ENCODE measurements around the gene TOMM40L. TPM values are rescaled to one million over a fixed set of nuclear protein-coding genes. Genes with fewer than 3 reads are reported as not detected.

TOMM40L gene
- 10 to 100 TPM; 17.9 to 20.0 TPM for total RNA-seq

DNA sequence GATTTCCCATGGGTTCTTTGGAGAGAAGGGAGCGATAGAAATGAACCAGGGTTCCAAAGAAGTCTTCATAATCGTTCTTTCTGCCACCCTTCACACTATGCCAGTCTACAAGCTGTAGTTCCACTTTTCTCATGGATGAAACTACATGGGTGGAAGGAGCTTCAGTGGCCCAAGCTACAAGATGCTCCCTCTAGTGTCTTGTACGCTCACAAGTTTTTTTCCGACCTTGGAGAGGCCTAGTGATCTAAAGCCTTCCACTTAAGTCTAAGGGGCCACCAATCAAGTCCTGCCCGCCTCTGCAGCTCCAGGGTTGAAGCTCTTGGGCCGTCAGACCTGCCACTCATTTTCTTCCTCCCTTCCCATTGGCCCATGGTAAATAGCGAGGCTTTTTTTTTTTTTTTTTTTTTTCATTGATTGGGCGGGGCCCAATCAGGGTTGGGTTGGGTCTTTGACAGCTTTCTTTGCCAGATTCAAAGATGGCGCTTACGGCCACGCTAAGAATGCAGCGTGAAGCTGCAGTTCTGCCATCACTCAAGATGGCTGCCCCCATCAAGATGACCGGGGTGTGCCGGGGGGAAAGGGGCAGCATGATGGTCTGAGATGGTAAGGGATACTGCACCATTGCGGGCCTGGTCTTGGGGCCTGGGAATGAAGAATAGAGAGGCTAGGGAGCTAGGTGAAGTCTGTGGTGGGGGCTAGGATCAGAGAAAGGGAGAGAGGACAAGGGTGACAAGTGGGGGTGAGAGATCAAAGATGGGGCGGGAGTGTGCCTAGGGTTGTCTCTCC lies at the start of gene TOMM40L:
Gene TOMM40L (plus strand): TSS at position 527 of the 786 bp plus-strand sequence. CDS start 430 bp downstream, outside the sequence.

DNA sequence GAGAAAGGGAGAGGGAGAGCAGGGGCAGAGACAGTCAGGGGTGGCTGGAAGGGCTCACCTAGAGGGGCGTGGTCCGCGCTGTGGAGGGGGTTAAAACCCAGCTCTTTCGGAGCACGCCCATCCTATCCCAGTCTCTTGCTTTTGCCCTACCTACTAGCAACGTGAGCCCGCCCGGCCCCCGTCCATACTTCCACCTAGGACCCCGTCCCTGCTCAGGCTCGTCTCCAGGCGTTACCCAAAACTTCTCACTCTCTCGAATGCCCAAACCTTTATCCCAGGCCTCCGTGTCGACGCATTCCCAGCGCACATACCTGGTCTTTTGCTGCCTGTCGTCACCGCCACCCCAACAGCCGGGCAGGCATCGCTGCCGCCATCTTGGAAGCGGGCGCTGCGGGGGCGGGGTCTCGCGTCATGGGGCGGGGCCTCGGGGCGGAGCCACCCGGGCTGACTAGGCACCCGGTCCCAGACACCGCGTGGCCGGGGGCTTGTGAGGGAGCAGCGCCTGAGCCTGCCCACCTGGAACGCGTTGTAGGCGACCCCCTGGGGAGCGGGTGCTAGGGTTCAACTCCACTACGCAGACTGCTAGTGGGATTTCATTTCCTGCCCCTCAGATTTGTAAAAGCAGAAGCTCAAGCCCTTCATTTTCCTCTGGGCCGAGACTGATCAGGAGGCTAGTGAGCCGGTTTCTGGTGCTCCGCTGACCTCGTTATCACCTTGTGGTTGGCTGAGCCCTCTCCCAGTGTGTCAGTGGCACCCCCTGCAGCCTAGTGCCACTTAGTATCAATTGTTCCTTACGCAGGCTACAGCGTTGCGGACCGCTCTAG lies 48.5 kb upstream of the TOMM40L start, which contains the start of gene B4GALT3:
Gene B4GALT3 (minus strand): TSS at position 396 of the 824 bp plus-strand sequence. CDS start 1,447 bp downstream, outside the sequence.

GRCh38 chr1:161198897-161199431 lies 26.9 kb upstream of the TOMM40L start, which contains the start of gene ADAMTS4:
Gene ADAMTS4 (minus strand): TSS chr1:161199054. CDS start chr1:161198627, 427 bp downstream.

DNA sequence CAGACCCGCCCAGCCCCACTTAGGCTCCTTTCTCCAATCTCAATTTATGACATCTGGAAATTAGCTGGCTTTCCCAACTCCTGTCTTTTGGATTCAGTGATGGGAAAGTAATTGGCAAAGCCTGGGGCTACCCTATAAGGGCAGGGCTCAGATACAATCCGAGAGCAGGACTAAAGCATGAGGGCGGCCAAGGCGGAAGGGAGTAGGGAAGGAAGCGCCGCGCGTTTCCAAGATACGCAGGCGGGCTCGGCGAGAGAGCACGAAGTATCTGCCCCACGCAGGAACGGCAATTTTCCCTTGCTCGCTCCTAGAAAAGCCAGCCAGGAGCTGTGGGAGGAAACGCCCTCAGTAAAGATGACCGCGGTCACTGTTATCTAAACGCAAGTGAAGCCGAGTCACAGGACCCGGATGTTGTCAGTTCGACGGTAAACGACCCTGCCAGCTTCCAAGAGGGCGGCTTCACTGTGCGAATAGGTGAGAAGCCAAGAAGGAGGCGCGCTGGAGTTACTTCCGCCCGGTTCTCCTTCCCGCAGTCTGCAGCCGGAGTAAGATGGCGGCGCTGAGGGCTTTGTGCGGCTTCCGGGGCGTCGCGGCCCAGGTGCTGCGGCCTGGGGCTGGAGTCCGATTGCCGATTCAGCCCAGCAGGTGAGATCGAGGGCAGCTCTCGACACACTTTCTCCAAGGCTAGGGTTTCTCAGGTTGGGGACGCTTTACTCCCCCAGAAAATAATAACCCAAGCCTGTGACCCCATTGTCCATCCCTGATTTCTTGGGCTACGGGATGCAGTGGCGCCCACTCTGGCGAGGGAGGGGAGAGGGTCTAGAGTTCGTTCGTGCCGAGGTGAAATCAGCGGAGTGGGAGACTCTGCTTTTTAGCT lies 23.8 kb upstream of the TOMM40L start, which contains the start of gene NDUFS2:
Gene NDUFS2 (plus strand): TSS at position 532 of the 877 bp plus-strand sequence. CDS start 19 bp downstream, at position 551.

DNA sequence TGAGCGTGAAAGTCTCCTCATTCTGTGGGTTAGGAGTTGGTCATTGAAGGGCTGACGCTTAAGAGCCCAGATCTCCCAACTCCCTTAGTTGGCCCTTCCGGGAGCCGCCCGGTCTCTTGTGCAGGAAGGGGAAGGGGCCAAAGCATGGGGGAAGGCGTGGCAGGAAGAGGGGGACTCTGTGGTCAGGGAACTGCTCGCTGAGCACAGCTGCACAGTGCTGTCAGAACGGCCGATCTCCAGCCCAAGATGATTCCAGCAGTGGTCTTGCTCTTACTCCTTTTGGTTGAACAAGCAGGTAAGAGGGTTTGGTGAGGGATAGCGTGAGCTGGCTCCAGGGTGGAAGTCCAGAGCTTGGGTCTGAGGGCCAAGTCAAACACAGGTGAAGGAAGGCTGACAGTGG lies 10.8 kb upstream of the TOMM40L start, which contains the start of gene FCER1G:
Gene FCER1G (plus strand): TSS at position 220 of the 400 bp plus-strand sequence. CDS start 27 bp downstream, at position 247.

DNA sequence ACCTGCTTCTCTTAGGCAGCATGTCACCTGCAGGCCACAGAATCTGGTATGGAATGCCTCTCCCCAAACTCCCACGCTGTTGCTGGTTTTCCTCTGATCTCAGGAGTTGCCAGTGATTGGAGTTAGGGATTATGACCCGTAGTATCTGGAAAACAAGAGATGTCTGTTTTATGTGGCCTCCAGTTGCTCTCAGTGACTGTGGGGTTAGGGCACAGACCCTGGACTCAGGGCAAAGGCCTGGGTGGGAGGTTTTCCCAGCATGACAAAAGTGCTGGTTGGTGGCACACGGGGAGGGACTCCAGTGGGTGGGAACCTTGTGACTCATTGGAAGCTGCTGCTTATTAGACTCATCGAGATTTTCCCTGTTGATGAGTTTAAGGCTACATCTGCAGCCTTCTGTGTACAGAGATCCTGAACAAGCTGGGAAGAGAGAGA lies 12.2 kb downstream of the TOMM40L start, which contains the start of gene NR1I3:
Gene NR1I3 (minus strand): TSS at position 165 of the 435 bp plus-strand sequence. CDS start 1,638 bp downstream, outside the sequence.

GRCh38 chr1:161258439-161259344 lies 32.8 kb downstream of the TOMM40L start, which contains the start of gene PCP4L1:
Gene PCP4L1 (plus strand): TSS chr1:161258745. CDS start chr1:161258975, 230 bp downstream.

Other genes with a start within 250 kb of the TOMM40L start
- gene F11R, start 204.9 kb upstream of the TOMM40L start, total RNA-seq: 10 to 100 TPM; 13.4 to 47.0 TPM
- 1 to 10 TPM; 2.7 to 6.9 TPM for gene TSTD1, start 187.1 kb upstream of the TOMM40L start, total RNA-seq
- gene USF1, start 180.1 kb upstream of the TOMM40L start, total RNA-seq: 10 to 100 TPM; 75.0 to 92.9 TPM
- gene ARHGAP30, start 156.2 kb upstream of the TOMM40L start, total RNA-seq: under 1 TPM in 1 of 2 donors, not detected in 1; under 0.01 TPM
- gene NECTIN4, start 136.5 kb upstream of the TOMM40L start, total RNA-seq: under 1 TPM in 1 of 2 donors, not detected in 1; 0.69 TPM
- gene KLHDC9, start 127.7 kb upstream of the TOMM40L start, total RNA-seq: 1 to 10 TPM in 1 of 2 donors, under 1 TPM in 1; under 0.01 to 1.7 TPM
- gene PFDN2, start 108.0 kb upstream of the TOMM40L start, total RNA-seq: 10 to 100 TPM; 24.4 to 38.0 TPM
- 10 to 100 TPM; 29.9 to 30.3 TPM for gene NIT1, start 108.0 kb upstream of the TOMM40L start, total RNA-seq
- gene DEDD, start 93.4 kb upstream of the TOMM40L start, total RNA-seq: 10 to 100 TPM; 28.6 to 40.0 TPM
- 10 to 100 TPM; 59.2 to 63.9 TPM for gene UFC1, start 72.1 kb upstream of the TOMM40L start, total RNA-seq
- gene USP21, start 66.6 kb upstream of the TOMM40L start, total RNA-seq: 10 to 100 TPM in 1 of 2 donors, 1 to 10 TPM in 1; 9.0 to 12.0 TPM
- gene PPOX, start 59.6 kb upstream of the TOMM40L start, total RNA-seq: 10 to 100 TPM; 11.4 to 14.7 TPM
- gene B4GALT3, start 48.6 kb upstream of the TOMM40L start, total RNA-seq: 10 to 100 TPM; 27.3 to 29.9 TPM
- gene ADAMTS4, start 27.0 kb upstream of the TOMM40L start, total RNA-seq: 10 to 100 TPM in 1 of 2 donors, 1 to 10 TPM in 1; 4.0 to 18.6 TPM
- gene NDUFS2, start 23.7 kb upstream of the TOMM40L start, total RNA-seq: 100 to 1,000 TPM; 137 to 170 TPM
- under 1 TPM; 0.34 to 0.67 TPM for gene FCER1G, start 10.8 kb upstream of the TOMM40L start, total RNA-seq
- not detected for gene APOA2, start 2.4 kb upstream of the TOMM40L start, total RNA-seq
- not detected for gene NR1I3, start 12.1 kb downstream of the TOMM40L start, total RNA-seq
- under 1 TPM; under 0.01 TPM for gene PCP4L1, start 32.7 kb downstream of the TOMM40L start, total RNA-seq
- gene MPZ, start 83.9 kb downstream of the TOMM40L start, total RNA-seq: under 1 TPM; under 0.01 to 0.33 TPM
- 10 to 100 TPM; 23.6 to 29.3 TPM for gene SDHC, start 88.3 kb downstream of the TOMM40L start, total RNA-seq
- not detected for gene CFAP126, start 141.8 kb downstream of the TOMM40L start, total RNA-seq

All from melanocyte of skin (primary cell).